Activated naive CD4-positive, alpha-beta T cell treated with anti-CD3 and anti-CD28 coated beads, Interleukin-2, amount 50 U/mL, for 16 hours (primary cell): ENCODE data around the gene GLB1L3.
A peak's percentile ranks its signal among the peaks of the same experiment; 100 is the strongest.
"Not testable (repeated sequence)": the region's sequence is repeated elsewhere in the genome, so short reads cannot be mapped to it uniquely, and the experiment has no call there.

ENCODE experiments used
- DNase-seq: peaks from one replicate; pipeline ENCODE4 v3.0.0-alpha.2; 2020

GLB1L3 gene

GRCh38 chr11:134317103-134317502, 40.9 kb downstream of the GLB1L3 start:
- DNase-seq: no peak

GRCh38 chr11:134321373-134321772, 45.2 kb downstream of the GLB1L3 start:
- DNase-seq: not testable (repeated sequence)

- DNase-seq: no peak
Observed at GRCh38 chr11:134322553-134322952, 46.4 kb downstream of the GLB1L3 start.

- no peak for DNase-seq
Observed at GRCh38 chr11:134328433-134328832, 52.3 kb downstream of the GLB1L3 start.

- DNase-seq: no peak
Observed at GRCh38 chr11:134330611-134331353, 54.6 kb downstream of the GLB1L3 start.

- DNase-seq: peak; percentile 80
Observed at GRCh38 chr11:134331354-134332188, 55.4 kb downstream of the GLB1L3 start, which contains the start of gene GLB1L2. GLB1L2 (plus strand) TSS chr11:134331988; CDS start chr11:134332062, 74 bp downstream.

GRCh38 chr11:134332189-134332631, 56.0 kb downstream of the GLB1L3 start:
- peak; percentile 43 for DNase-seq

- no peak for DNase-seq
Observed at GRCh38 chr11:134332782-134333181, 56.6 kb downstream of the GLB1L3 start.

GRCh38 chr11:134333312-134333711, 57.1 kb downstream of the GLB1L3 start:
- no peak for DNase-seq

GRCh38 chr11:134333946-134334345, 57.8 kb downstream of the GLB1L3 start:
- no peak for DNase-seq

- no peak for DNase-seq
Observed at GRCh38 chr11:134334796-134335571, 58.8 kb downstream of the GLB1L3 start.

GRCh38 chr11:134337051-134337450, 60.9 kb downstream of the GLB1L3 start:
- no peak for DNase-seq

GRCh38 chr11:134338068-134338467, 61.9 kb downstream of the GLB1L3 start:
- no peak for DNase-seq

- no peak for DNase-seq
Observed at GRCh38 chr11:134338654-134339053, 62.5 kb downstream of the GLB1L3 start.

- no peak for DNase-seq
Observed at GRCh38 chr11:134339756-134340155, 63.6 kb downstream of the GLB1L3 start.

GRCh38 chr11:134340354-134340964, 64.3 kb downstream of the GLB1L3 start:
- no peak for DNase-seq

- DNase-seq: no peak
Observed at GRCh38 chr11:134341805-134342571, 65.8 kb downstream of the GLB1L3 start.

- no peak for DNase-seq
Observed at GRCh38 chr11:134342572-134343340, 66.6 kb downstream of the GLB1L3 start.

- no peak for DNase-seq
Observed at GRCh38 chr11:134343646-134344045, 67.5 kb downstream of the GLB1L3 start.

- DNase-seq: not testable (repeated sequence)
Observed at GRCh38 chr11:134344497-134345236, 68.5 kb downstream of the GLB1L3 start.
